ENCODE measurements around the gene PROSER3.
"Not testable (repeated sequence)": the region's sequence is repeated elsewhere in the genome, so short reads cannot be mapped to it uniquely, and the experiment has no call there.

The PROSER3 gene

DNA sequence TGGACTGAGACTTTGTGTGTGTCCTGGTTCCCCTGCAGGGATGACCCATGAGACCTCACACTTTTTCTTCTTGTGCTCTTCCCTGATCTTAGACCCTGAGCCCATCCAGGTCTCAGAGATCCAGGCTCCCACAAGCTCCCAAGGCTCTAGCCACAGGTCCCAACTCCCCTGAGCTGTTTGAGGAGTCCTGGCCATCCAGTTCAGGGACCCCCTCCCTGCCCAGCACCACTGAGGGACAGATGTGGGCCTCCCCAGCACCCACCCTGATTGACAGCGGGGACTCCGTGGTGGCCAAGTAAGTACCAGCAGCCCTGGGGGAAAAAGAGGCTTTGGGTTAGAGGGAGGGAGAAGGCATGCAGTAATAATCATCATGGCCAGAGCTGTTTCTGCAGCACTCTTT lies 1.7 kb downstream of the PROSER3 start:
- Histone ChIP-seq H3K36me3 (ENCODE audit: control insufficient read depth in 1 of 2, insufficient read depth in 2 of 2, low read length in 2 of 2) (peaks cover 5 to 24% of the 10 kb centered on the region in 2 donors), H3K4me3 (ENCODE audit: low read depth in 1 of 2, low read length in 2 of 2) (no peak overlapping the region)

GRCh38 chr19:35760711-35761349 lies 2.9 kb downstream of the PROSER3 start:
- Histone ChIP-seq H3K9me3 (ENCODE audit: control insufficient read depth in 1 of 2, low read length in 2 of 2) (no peaks in the 10 kb centered on the region), H3K27ac (ENCODE audit: low read length) (no peak overlapping the region), H3K4me1 (ENCODE audit: control insufficient read depth in 1 of 2, insufficient read depth in 2 of 2, low read length in 2 of 2) (peaks cover 4 to 29% of the 10 kb centered on the region in 2 donors), H3K4me3 (ENCODE audit: low read depth in 1 of 2, low read length in 2 of 2) (no peak overlapping the region), H3K36me3 (ENCODE audit: control insufficient read depth in 1 of 2, insufficient read depth in 2 of 2, low read length in 2 of 2) (peaks cover 5 to 35% of the 10 kb centered on the region in 2 donors), H3K27me3 (ENCODE audit: low read depth, low read length) (no peaks in the 10 kb centered on the region)

More for the DNA sequence above, 1.7 kb downstream of the PROSER3 start:
- H3K4me1 ChIP-seq (ENCODE audit: control insufficient read depth in 1 of 2, insufficient read depth in 2 of 2, low read length in 2 of 2): peaks cover 4 to 35% of the 10 kb centered on the region in 2 donors
- H3K27ac ChIP-seq (ENCODE audit: low read length): no peak overlapping the region
- no peaks in the 10 kb centered on the region for H3K27me3 ChIP-seq (ENCODE audit: low read depth, low read length)
- no peaks in the 10 kb centered on the region for H3K9me3 ChIP-seq (ENCODE audit: control insufficient read depth in 1 of 2, low read length in 2 of 2)

- H3K4me3 ChIP-seq (ENCODE audit: low read depth in 1 of 2, low read length in 2 of 2): no peak overlapping the region
- no peak overlapping the region for H3K27ac ChIP-seq (ENCODE audit: low read length)
- no peaks in the 10 kb centered on the region for H3K9me3 ChIP-seq (ENCODE audit: control insufficient read depth in 1 of 2, low read length in 2 of 2)
- peaks cover 0 to 14% of the 10 kb centered on the region in 2 donors for H3K4me1 ChIP-seq (ENCODE audit: control insufficient read depth in 1 of 2, insufficient read depth in 2 of 2, low read length in 2 of 2)
- no peaks in the 10 kb centered on the region for H3K27me3 ChIP-seq (ENCODE audit: low read depth, low read length)
- H3K36me3 ChIP-seq (ENCODE audit: control insufficient read depth in 1 of 2, insufficient read depth in 2 of 2, low read length in 2 of 2): peaks cover 5 to 31% of the 10 kb centered on the region in 2 donors
Measured at GRCh38 chr19:35764432-35765315, 6.7 kb downstream of the PROSER3 start.

GRCh38 chr19:35766571-35767104 lies 8.7 kb downstream of the PROSER3 start:
- H3K4me1 ChIP-seq (ENCODE audit: control insufficient read depth in 1 of 2, insufficient read depth in 2 of 2, low read length in 2 of 2): peaks cover 0 to 7% of the 10 kb centered on the region in 2 donors
- H3K27ac ChIP-seq (ENCODE audit: low read length): no peak overlapping the region
- no peaks in the 10 kb centered on the region for H3K9me3 ChIP-seq (ENCODE audit: control insufficient read depth in 1 of 2, low read length in 2 of 2)
- H3K4me3 ChIP-seq (ENCODE audit: low read depth in 1 of 2, low read length in 2 of 2): no peak overlapping the region
- H3K27me3 ChIP-seq (ENCODE audit: low read depth, low read length): no peaks in the 10 kb centered on the region
- peaks cover 5 to 28% of the 10 kb centered on the region in 2 donors for H3K36me3 ChIP-seq (ENCODE audit: control insufficient read depth in 1 of 2, insufficient read depth in 2 of 2, low read length in 2 of 2)

GRCh38 chr19:35767288-35768081 lies 9.5 kb downstream of the PROSER3 start:
- no peak overlapping the region for H3K4me3 ChIP-seq (ENCODE audit: low read depth in 1 of 2, low read length in 2 of 2)
- no peak overlapping the region for H3K27ac ChIP-seq (ENCODE audit: low read length)
- peaks cover 0 to 7% of the 10 kb centered on the region in 2 donors for H3K4me1 ChIP-seq (ENCODE audit: control insufficient read depth in 1 of 2, insufficient read depth in 2 of 2, low read length in 2 of 2)
- H3K36me3 ChIP-seq (ENCODE audit: control insufficient read depth in 1 of 2, insufficient read depth in 2 of 2, low read length in 2 of 2): peaks cover 0 to 20% of the 10 kb centered on the region in 2 donors
- H3K27me3 ChIP-seq (ENCODE audit: low read depth, low read length): no peaks in the 10 kb centered on the region
- no peaks in the 10 kb centered on the region for H3K9me3 ChIP-seq (ENCODE audit: control insufficient read depth in 1 of 2, low read length in 2 of 2)

- H3K27me3 ChIP-seq (ENCODE audit: low read depth, low read length): no peaks in the 10 kb centered on the region
- no peaks in the 10 kb centered on the region for H3K9me3 ChIP-seq (ENCODE audit: control insufficient read depth in 1 of 2, low read length in 2 of 2)
- no peak overlapping the region for H3K4me3 ChIP-seq (ENCODE audit: low read depth in 1 of 2, low read length in 2 of 2)
- H3K36me3 ChIP-seq (ENCODE audit: control insufficient read depth in 1 of 2, insufficient read depth in 2 of 2, low read length in 2 of 2): peaks cover 0 to 20% of the 10 kb centered on the region in 2 donors
- peaks cover 0 to 7% of the 10 kb centered on the region in 2 donors for H3K4me1 ChIP-seq (ENCODE audit: control insufficient read depth in 1 of 2, insufficient read depth in 2 of 2, low read length in 2 of 2)
- H3K27ac ChIP-seq (ENCODE audit: low read length): no peak overlapping the region
Measured at GRCh38 chr19:35768082-35768421, 10.1 kb downstream of the PROSER3 start.

DNA sequence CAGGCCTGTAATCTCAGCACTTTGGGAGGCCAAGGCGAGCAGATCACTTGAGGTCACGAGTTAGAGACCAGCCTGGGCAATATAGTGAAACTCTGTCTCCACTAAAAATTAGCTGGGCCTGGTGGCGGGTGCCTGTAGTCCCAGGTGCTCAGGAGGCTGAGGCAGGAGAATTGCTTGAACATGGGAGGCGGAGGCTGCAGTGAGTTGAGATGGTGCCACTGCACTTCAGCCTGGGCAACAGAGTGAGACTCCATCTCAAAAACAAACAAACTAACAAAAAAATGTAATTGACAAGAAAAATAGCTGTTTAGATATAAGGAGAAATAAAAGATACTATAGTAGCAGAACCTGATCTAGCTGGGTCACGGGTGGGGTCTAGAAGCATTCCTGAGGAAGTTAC lies 14.4 kb downstream of the PROSER3 start:
- H3K4me3 ChIP-seq (ENCODE audit: low read depth in 1 of 2, low read length in 2 of 2); H3K27me3 ChIP-seq (ENCODE audit: low read depth, low read length); H3K27ac ChIP-seq (ENCODE audit: low read length): not testable (repeated sequence)

GRCh38 chr19:35773020-35773806 lies 15.2 kb downstream of the PROSER3 start:
- Histone ChIP-seq H3K9me3 (ENCODE audit: control insufficient read depth in 1 of 2, low read length in 2 of 2) (no peaks in the 10 kb centered on the region), H3K27me3 (ENCODE audit: low read depth, low read length) (no peaks in the 10 kb centered on the region), H3K4me3 (ENCODE audit: low read depth in 1 of 2, low read length in 2 of 2) (no peak overlapping the region), H3K4me1 (ENCODE audit: control insufficient read depth in 1 of 2, insufficient read depth in 2 of 2, low read length in 2 of 2) (peaks cover 4 to 14% of the 10 kb centered on the region in 2 donors), H3K27ac (ENCODE audit: low read length) (no peak overlapping the region), H3K36me3 (ENCODE audit: control insufficient read depth in 1 of 2, insufficient read depth in 2 of 2, low read length in 2 of 2) (no peaks in the 10 kb centered on the region)

More for the DNA sequence above, 14.4 kb downstream of the PROSER3 start:
- peaks cover 4 to 20% of the 10 kb centered on the region in 2 donors for H3K4me1 ChIP-seq (ENCODE audit: control insufficient read depth in 1 of 2, insufficient read depth in 2 of 2, low read length in 2 of 2)
- H3K36me3 ChIP-seq (ENCODE audit: control insufficient read depth in 1 of 2, insufficient read depth in 2 of 2, low read length in 2 of 2); H3K9me3 ChIP-seq (ENCODE audit: control insufficient read depth in 1 of 2, low read length in 2 of 2): not testable (repeated sequence)

- H3K9me3 ChIP-seq (ENCODE audit: control insufficient read depth in 1 of 2, low read length in 2 of 2): no peaks in the 10 kb centered on the region
- no peaks in the 10 kb centered on the region for H3K27me3 ChIP-seq (ENCODE audit: low read depth, low read length)
Measured at GRCh38 chr19:35774274-35775045, 16.5 kb downstream of the PROSER3 start.

DNA sequence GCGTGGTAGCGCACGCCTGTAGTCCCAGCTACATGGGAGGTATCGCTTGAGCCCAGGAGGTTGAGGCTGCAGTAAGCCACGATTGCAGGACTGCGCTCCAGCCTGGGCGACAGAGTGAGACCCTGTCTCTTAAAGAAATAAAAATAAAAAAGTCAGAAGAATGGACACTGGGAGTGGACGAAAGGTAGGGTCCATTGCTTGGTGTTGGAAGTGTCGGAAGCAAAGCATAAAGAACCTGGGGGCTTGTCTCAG lies 17.0 kb downstream of the PROSER3 start:
- Histone ChIP-seq H3K4me1 (ENCODE audit: control insufficient read depth in 1 of 2, insufficient read depth in 2 of 2, low read length in 2 of 2) (peaks cover 4 to 13% of the 10 kb centered on the region in 2 donors), H3K27ac (ENCODE audit: low read length) (no peak overlapping the region), H3K36me3 (ENCODE audit: control insufficient read depth in 1 of 2, insufficient read depth in 2 of 2, low read length in 2 of 2) (no peaks in the 10 kb centered on the region), H3K9me3 (ENCODE audit: control insufficient read depth in 1 of 2, low read length in 2 of 2) (no peaks in the 10 kb centered on the region), H3K27me3 (ENCODE audit: low read depth, low read length) (no peaks in the 10 kb centered on the region), H3K4me3 (ENCODE audit: low read depth in 1 of 2, low read length in 2 of 2) (peak overlapping the region; percentile 66)

More at GRCh38 chr19:35774274-35775045, 16.5 kb downstream of the PROSER3 start:
- H3K4me3 ChIP-seq (ENCODE audit: low read depth in 1 of 2, low read length in 2 of 2): peak overlapping the region; percentile 66
- peaks cover 4 to 13% of the 10 kb centered on the region in 2 donors for H3K4me1 ChIP-seq (ENCODE audit: control insufficient read depth in 1 of 2, insufficient read depth in 2 of 2, low read length in 2 of 2)
- H3K27ac ChIP-seq (ENCODE audit: low read length): no peak overlapping the region
- no peaks in the 10 kb centered on the region for H3K36me3 ChIP-seq (ENCODE audit: control insufficient read depth in 1 of 2, insufficient read depth in 2 of 2, low read length in 2 of 2)
